T follicular helper cell (primary cell): ENCODE data around the gene ST6GALNAC6.

Source experiments
- DNase-seq: peaks from one replicate; pipeline ENCODE4 v3.0.0-alpha.2; 2020; ENCODE audit warnings: low read depth

The ST6GALNAC6 gene

DNA sequence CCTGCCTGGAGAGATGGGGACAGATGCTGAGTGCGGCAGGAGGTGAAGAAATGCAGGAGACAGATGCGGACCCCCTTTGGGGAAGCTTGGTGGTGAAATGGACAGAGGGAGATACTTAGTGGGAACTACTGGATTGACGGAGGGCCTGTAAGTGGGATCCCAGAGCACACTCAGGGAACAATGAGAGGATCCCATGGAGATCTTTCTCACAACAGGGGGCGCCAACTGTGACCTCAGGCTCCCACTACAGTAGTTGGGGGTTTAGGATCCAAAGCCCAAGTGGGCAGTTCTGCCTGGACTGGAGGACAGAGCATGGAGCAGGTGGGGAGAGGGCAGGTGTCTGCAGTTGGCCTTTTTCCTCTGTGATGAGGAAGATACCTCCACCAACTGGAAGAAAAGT is 34.8 kb upstream of the ST6GALNAC6 start:
- DNase-seq, result no peak

DNA sequence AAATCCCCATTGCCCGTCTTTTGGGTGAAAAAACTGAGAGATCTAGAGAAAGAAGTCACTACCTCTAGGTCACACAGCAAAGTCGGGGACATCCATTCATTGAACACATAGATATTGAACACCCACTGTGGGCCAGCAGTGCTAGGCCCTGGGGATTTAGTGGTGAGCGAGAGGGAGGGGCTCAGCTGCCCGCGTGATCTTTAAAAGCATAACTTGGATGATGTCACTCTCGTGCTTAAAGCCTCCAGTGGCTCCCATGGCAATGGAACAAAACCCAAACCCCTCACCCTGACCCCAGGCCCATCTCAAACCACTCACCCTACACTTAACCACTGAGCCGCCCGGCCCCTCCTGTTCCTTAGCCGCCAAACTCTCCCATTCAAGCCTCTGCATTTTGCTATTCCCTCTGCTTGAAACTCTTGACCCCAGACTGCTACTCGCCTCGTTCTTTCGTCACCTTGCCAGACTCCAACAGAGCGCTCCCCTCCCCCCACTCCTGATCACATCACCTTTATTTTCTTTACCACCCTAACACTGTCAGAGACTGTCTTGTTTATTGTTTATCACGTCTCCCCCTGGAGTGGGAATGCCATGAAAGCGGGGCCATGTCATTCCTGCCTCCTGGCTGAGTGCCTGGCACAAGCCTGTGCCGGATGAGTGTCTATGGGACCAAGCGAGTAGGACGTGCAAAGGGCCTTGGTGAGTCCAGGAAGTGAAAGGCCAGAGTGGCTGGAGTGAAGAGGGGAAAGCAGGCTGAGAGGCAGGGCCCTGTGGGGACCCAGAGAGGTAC is 31.9 kb upstream of the ST6GALNAC6 start:
- no peak for DNase-seq

DNA sequence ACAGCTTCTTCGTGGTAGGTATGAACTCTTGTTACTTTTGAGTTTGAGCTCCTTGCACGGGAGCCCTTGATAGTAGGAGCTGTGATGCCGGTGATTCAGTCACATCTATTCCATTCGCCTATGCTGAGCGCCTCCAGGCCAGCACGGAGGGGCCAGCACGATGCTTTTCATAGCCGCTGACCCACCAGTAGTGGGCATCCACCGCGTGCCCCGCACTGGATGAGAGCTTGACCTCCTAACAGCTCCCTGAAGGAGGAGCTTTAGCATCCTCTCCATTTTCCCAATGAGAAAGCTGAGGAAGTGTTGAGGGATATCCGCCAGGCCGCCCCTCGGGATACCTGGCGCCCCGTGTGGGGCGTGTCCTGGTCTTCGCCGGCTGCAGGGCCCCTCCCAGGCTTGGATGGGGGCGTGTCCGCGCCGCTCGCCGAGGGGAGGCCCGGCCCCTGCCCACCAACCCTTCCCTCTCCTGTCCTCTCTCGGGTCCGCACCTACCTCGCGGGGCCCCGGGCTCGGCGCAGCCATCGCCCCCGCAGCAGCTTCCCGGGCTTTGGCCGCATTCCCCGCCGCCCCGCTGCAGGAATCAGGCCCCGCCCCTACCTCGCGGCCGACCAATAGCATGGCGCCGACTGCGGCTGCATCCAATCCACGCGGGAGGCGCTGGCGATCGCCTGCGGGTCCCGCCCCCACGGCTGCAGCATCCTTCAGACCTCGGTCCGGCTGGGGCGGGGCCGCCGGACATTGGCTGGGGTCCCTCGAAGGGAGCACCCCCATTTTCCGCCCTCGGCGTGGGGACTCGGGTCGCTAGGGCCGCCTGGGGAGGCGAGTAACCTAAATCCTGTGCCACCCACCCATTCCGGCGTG is 31.1 kb upstream of the ST6GALNAC6 start, which contains the start of gene PIP5KL1:
Gene PIP5KL1, minus strand, starts transcription at position 547 of the 861 bp plus-strand sequence. Its CDS starts 25 bp downstream, at position 522.
- DNase-seq, result peak; percentile 56

DNA sequence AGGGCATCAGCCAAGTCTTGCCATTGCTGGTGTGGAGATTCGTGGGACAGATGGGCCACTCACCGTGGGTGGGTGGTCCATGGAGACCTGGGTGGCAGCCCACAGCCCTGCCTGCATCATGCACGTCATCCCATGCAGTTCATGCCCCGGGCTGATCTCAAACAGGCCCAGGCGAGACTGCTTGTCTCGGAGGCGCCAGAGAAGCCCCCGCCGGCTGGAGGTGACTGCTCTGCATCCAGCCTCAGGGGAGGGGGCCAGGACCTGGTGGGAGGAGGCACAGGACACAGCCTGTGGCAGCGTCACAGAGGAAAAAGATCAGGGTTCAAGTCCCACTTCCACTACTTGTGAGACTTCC is 30.2 kb upstream of the ST6GALNAC6 start:
- DNase-seq, result no peak

DNA sequence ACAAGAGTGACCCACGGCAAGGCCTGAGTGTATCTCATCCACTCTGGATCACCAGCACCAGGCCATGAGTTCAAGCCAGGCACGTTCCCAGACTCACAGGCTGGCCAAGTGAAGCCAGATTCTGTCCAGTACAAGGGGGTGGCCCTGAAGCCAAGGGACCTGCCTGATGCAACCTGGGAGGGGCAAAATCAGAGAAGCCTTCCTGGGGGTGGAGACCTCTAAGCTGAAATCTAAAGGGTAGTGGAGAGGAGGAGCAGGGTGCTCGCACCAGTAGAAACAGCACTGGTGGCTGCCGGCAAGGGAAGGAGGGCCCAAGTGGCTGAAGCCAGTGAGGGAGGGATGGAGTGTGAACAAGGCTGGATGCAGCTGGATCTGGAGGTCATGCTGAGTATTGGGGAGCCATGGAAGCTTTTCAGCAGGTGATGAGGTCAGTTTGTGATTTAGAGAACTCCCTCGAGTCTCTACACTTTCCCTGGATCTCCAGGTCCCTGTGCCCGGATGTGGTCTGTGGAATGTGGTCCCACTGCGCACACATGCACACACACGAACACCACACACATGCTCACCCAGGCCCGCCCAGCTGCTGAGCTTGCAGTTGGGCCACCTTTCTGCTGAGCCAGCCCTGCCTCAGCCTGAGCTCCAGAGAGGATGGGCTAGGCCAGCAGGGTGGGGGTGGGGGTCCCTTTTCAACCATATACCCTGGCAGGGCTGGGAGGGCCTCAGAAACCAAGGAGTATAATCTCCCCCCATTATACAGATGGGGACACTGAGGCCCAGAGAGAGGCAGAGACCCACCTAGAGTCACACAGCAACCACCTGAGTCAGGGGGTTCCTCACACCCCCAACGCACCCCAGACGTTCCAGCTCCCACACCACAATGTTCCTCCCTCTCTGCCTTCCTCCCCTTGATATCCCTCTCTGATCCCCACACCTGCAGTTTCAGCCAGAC is 29.5 kb upstream of the ST6GALNAC6 start:
- DNase-seq, result no peak

DNA sequence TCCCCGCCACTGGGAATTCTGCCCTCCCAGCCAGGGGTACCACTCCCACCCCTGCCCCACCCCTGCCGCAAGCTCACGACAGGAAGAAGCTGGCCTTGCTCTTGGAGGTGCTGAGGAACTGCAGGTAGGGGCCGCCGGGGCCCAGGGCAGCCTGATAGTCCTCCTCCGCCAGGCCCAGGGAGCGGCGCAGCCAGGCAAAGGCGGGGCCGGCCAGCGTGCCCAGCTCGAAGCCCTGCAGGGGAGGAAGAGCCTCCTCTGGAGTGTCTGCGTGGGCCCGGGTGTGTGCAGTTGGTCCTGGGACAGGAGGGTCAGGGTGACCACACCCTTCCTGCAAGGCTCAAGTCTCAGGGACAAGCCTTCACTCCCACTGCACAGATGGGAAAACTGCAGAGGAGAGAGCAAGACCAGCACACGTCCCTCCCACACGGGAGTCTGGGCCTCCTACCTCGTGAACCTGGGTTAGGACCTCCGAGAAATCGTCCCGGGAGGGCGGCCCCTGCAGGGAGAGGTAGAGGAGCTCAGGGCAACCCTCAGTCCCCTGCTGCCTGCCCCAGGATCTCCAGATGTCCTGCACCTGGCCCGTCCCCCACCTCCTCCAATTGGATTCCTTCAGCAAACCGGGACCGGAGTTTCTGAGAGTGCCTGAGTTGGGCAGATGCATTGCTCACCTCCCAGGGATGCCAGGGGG is 28.7 kb upstream of the ST6GALNAC6 start:
- DNase-seq, result no peak

DNA sequence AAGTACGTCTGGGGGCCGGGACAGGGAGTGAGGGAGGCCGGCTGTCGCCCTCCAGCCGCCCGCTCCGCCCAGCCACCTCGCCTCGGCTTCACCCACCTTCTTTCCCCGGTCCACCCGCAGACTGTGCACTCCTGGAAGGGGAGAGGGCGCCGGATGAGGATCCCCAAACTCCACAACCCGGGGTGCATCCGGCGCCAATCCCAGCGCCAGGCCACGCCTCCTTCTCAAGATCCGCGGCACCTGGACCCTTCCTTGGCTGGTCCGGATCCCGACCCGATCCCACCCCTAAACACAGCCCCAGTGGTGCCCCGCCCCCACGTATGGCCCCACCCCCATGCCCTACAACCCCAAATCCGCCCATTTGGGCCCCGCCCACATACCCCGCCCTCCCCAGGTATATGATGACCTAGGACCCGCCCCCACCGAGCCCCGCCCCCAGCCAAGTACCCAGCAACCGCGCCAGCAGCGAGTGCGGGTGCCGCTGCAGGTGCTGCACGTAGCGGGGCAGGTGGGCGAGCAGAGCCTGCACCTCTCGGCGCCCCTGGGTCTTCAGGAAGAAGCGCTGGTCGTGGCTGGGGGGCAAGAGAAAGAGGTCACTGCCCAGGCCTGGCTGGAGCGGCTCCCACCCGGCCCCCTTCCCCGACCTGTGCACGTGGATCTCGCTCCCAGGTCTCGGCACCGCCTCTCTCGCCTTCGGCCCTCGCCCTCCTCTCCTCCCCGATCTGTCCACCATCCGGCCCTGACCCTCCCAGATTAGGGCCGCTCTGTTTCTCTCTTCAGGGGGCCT is 28.0 kb upstream of the ST6GALNAC6 start:
- peak; percentile 83 for DNase-seq

DNA sequence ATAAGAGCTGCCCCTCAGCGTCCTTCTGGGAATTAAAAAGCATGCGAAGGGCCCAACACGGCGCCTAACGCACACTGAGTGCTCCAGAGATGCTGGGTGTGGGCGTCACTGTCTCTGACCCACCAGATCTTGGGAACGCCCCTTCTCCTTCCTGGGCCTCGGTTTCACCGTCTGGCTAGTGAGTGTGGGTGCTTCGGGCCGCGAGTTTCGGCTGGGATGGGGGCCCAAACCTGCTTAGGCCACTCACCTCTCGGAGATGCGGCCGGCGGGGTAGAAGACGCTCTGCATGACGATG is 27.4 kb upstream of the ST6GALNAC6 start:
- DNase-seq, result no peak

DNA sequence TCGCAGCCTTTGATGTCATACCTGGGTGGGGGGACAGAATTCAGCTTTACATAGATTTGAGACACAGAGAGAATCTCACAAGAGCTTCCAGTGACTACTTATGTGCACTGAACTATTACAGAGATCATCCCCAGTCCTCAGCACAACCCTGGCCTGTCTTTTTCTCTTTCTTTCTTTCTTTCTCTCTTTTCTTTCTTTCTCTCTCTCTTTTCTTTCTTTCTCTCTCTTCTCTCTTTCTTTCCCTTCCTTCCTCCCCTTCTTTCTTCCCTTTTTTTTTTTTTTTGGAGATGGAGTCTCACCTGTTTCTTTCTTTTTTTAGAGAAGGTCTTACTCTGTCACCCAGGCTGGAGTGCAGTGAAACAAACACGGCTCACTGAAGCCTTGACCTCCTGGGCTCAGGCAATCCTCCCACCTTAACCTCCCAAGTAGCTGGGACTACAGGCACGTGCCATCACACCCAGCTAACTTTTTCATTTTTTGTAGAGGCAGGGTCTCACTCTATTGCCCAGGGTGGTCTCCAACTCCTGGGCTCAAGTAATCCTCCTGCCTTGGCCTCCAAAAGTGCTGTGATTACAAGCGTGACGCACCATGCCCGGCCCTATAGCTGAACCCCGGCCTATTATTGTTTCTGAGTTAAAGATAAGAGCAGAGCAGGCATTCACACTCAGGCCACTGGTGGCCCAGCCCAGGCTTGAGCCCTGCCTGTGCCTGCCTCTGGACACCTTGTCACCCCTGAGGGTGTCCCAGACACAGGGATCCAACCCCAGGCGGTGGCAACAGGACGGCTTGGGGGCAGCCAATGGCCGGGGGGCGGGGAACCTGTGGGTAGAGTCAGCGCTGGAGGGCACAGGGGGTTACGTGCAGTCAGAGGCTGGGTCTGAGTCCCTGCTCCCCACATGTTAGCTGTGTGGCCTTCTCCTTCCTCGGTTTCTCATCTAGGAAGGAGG is 26.8 kb upstream of the ST6GALNAC6 start:
- DNase-seq, result no peak

DNA sequence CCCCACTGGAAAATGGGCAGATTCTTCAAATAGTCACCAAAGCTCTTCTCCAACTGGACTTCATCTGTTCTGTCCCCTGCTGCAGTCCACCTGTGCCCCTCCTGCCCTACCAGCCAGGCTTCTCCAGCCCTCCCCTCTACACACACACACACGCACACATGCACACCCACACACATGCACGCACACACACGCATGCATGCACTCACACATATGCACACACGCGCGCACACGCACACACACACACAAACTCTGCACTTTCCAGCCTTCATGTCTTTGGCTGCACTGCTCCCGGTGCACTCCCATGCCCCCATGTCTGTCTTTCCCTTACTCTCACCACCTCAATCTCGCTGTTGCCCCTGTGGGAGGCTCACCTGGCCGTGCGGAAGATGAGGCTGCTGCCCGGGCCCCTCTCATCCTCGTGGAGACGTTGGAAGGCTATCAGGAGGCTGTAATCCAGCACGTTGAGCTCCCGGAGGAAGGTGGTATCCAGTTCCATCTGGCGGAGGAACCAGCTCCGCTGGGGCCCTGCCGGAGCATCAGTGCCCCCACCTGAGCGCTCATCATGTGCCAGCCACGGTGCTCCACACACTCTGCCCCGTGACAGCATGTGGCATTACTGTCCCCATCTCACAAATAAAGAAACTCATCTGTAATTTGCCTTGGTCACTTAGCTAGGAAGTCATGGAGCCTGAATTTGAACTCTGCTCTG is 25.5 kb upstream of the ST6GALNAC6 start:
- no peak for DNase-seq

DNA sequence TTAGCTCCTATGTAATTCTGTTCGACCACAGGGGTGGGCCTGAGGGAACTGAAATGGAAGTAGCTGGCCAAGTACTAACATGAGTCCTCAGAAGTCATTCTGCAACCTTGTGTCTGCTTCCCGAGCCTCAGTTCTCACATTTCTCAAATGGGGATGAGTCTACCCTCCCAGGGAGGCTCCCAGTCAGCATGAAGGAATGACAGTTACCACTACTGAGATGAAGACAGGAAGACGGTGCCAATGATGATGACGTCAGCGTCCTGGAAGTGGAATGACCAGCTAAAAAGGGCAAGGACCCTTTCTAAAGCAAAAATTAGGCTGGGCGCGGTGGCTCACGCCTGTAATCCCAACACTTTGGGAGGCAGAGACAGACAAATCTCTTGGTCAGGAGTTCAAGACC is 24.4 kb upstream of the ST6GALNAC6 start:
- no peak for DNase-seq

DNA sequence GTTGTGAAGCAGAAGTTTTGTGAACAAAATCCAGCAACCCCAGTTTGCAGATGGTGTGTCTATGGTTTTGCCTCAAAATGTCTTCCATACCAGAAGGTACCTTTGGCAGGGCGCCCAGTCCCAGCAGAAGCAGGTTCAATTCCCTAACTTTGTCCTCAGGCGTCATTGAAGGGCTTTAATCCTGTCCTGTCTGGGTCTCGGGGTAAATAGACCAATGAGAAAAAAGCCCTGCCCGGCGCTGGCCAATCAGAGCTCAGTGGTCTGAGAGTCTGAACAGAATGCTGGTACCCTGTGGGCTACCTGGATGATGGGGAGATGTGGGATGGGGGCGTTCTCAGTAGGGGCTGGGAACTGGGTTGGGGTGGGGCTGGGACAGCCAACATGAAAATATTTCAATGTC is 23.6 kb upstream of the ST6GALNAC6 start:
- no peak for DNase-seq

DNA sequence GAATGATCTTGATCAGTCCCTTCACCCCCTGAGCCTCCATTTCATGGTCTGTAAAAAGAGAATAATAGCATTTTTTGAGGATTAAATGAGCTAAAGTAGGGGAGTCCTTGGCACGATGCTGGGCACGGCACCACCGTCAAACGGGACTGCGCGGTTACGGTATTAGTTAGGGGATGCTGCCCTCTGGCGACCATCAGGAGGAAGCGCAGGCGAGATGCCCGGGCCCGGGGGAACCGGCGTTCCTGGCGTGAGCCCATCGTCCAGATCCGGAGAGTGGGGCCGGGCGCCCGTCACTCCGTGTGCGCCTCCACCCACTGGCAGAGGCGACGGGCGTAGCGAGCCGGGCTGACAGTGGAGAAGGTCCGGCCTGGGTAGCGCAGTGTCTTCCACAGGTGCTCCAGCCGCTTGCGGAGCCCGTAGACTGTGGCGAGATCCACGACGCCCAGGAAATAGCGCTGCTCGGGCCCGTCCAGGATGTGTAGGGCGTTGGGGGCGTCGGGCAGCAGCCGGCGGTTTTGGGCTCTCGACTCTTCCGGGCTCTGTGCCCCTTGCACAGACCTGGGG is 22.2 kb upstream of the ST6GALNAC6 start:
- DNase-seq, result peak; percentile 62

DNA sequence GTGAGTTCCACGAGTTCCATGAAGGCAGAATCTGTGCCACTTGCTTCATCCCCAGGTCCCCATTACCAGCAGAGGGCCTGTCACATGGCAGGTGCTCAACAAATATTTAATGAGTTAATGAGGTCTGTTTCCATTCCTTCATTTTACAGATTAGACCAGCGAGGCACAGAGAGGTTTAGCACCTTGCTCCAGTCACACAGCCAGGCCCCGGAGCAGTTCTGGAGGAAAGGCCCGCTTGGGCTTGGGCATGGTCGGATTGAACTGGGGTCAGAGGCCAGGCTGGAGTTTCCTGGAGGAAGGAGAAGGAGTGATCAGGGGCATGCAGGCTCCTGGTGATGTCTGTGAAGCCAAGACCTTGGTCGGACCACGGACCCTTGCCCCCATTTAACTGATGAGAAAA is 21.4 kb upstream of the ST6GALNAC6 start:
- no peak for DNase-seq

DNA sequence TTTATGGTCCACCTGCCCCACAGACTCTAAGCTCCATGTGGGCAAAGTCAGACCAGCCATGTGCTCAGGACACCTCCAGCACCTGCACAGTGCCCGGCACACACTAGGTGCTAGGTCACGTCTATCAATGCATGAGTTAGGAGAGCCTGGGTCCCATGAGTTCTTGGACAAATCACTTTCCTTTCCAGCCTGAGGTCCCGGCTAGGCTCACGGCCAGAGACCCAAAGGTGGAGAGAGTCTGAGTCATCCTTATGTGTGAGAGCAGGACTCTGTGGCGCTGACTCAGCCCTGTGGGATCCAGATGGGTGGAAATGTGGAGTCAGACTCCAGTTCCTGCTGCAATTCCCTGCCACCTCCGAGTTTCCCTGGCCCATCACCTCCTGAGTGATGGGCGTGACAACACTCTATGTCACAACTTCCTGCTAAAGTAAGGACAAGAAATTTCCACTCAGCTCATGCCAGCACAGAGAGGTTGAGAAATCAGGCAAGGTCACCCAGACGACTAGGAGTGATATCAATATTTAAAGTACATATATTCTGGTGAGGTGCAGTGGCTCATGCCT is 19.9 kb upstream of the ST6GALNAC6 start:
- DNase-seq, result no peak

DNA sequence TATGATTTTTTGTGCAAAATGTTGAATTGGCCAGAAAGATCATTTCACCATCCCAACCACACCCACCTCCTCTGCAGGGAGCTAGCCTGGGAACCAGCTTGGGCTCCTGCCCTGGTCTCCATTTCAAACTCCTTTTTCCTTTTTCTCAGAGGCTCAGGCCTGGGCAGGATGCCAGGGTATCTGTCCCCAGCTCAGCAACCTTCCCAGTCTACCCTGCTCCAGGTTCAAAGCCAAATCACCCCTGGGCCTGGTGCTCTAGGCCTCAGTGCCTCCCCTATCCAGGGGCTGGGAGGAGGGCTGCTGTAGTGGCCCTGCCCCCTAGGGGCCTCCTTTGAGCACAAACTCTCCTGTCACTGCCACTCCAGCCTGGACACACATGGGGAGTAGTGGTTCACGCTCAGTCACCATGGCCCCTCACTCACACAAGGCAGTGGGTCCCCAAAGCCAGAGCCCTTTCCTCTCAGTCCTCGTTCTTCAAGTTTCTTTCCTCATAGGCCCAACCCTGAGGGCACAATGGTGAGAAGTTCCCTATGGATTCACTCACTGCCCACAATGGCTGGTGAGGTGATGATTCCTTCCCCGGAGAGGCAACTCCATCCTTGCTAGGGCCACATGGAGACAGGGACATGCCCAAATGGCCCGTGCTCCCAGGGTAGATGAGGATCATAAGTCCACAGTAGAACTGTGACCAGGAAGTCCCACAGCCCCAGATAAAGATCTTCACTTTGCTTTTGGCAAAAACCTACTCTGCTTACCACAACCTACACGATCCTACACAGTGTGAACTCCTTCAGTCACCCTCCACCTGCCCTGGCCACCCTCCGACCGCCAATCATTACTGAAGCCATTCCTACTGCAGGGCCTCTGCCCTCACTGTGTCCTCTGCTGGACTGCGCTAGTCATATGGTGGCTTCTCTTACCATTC is 19.0 kb upstream of the ST6GALNAC6 start:
- no peak for DNase-seq

DNA sequence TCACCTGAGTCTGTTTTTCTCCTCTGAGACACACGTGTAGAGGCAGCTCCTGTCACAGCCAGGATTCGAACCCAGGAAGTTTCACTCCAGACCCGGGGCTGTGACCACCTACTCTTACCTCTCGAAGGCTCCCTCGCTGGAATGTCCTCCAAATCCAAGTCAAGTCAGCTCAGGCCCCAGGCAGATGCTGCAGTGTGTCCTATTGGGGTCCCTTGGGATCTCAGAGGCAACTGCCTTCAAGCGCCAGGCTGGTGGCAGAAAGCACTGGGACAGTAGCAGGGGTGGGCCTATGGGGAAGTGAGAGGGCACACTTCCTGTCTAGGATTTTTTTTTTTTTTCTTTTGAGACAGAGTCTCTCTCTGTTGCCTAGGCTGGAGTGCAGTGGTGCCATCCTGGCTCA is 18.2 kb upstream of the ST6GALNAC6 start:
- DNase-seq, result no peak
